Right lobe of liver (tissue), 4 donors: ENCODE measurements around the gene ITPR3.

Experiments used
- POLR2A ChIP-seq: fragments of 450-650 bp; IDR thresholded peaks from one replicate; pipeline ENCODE4 v1.6.1; 2017; ENCODE audit warnings: antibody characterized with exemption, mild to moderate bottlenecking
- TF ChIP-seq, protein P1 (sequence below), 4 donors: fragments of 200-600 bp in 3 of 4; fragments of 450-650 bp in 1 of 4; IDR thresholded peaks; one replicate each; pipeline versions ENCODE4 v1.5.1 to v1.8.0; 2016 to 2022; ENCODE audit warnings: antibody characterized with exemption in 4 of 4, mild to moderate bottlenecking in 2 of 4
- donor health status: DM: no; HTN: no; CAD: no.
- donor health status: DM: no; HTN: no; CAD: no.
- donor health status: DM: no; HTN: yes; CAD: no.

DNA sequence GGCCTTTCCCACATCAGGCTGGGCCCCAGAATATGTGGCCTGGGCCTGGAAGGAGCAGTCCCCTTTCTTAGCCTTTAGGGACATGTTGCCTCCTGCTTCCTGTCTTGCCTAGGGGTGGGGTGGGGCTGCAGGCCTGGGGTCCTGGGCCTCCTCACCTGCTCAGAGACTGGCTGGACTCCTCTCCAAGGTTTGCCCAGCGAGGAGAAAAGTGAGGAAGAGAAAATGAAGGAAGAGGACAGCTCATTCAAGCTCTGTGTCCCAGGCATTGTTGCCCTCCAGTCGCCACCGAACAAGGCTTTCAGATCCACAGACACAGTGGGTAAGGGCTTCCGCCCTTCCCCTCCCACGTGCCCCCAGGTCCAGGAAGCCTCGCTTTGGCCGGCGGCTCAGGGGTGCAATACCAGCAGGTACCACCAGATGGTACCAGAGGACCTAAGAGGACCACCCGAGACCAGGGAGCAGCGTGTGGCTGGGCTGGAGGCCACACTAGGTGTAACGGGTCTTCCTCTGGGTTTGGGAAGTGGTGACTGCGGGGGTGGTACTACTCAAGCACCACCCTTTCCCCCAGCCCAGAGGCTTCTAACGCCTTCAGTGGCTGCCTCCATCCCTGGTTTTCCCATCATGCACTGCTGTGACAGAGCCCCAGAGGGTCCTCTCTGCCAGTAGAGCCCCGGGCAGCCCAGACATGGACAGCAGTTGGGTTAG is 35.6 kb upstream of the ITPR3 start:
- TF ChIP-seq, protein P1, sequence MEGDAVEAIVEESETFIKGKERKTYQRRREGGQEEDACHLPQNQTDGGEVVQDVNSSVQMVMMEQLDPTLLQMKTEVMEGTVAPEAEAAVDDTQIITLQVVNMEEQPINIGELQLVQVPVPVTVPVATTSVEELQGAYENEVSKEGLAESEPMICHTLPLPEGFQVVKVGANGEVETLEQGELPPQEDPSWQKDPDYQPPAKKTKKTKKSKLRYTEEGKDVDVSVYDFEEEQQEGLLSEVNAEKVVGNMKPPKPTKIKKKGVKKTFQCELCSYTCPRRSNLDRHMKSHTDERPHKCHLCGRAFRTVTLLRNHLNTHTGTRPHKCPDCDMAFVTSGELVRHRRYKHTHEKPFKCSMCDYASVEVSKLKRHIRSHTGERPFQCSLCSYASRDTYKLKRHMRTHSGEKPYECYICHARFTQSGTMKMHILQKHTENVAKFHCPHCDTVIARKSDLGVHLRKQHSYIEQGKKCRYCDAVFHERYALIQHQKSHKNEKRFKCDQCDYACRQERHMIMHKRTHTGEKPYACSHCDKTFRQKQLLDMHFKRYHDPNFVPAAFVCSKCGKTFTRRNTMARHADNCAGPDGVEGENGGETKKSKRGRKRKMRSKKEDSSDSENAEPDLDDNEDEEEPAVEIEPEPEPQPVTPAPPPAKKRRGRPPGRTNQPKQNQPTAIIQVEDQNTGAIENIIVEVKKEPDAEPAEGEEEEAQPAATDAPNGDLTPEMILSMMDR (IDR thresholded peaks at IDR 0.05): peak; percentile 88 to 98 (median 93)
- no peak for TF ChIP-seq POLR2A
